Measurements from ENCODE around the gene LAMA2.

Gene LAMA2

GRCh38 chr6:129356129-129356528, 473.2 kb downstream of the LAMA2 start:
- H3K27me3 ChIP-seq (ENCODE audit: insufficient read depth, low read length): no peaks in the 10 kb centered on the region
- no peaks in the 10 kb centered on the region for H3K4me1 ChIP-seq (ENCODE audit: insufficient read depth, low read length, severe bottlenecking)
- no peaks in the 10 kb centered on the region for H4K20me1 ChIP-seq (ENCODE audit: insufficient read depth, low read length)
- H3K27ac ChIP-seq (ENCODE audit: low read depth, low read length, poor library complexity, severe bottlenecking): no peak overlapping the region
- H3K4me2 ChIP-seq (ENCODE audit: low read length): no peak overlapping the region
- H3K79me2 ChIP-seq (ENCODE audit: insufficient read depth, low read length): no peaks in the 10 kb centered on the region
- H3K4me3 ChIP-seq (ENCODE audit: low read depth, low read length, poor library complexity, severe bottlenecking): no peak overlapping the region
- TF ChIP-seq, protein P1, sequence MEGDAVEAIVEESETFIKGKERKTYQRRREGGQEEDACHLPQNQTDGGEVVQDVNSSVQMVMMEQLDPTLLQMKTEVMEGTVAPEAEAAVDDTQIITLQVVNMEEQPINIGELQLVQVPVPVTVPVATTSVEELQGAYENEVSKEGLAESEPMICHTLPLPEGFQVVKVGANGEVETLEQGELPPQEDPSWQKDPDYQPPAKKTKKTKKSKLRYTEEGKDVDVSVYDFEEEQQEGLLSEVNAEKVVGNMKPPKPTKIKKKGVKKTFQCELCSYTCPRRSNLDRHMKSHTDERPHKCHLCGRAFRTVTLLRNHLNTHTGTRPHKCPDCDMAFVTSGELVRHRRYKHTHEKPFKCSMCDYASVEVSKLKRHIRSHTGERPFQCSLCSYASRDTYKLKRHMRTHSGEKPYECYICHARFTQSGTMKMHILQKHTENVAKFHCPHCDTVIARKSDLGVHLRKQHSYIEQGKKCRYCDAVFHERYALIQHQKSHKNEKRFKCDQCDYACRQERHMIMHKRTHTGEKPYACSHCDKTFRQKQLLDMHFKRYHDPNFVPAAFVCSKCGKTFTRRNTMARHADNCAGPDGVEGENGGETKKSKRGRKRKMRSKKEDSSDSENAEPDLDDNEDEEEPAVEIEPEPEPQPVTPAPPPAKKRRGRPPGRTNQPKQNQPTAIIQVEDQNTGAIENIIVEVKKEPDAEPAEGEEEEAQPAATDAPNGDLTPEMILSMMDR (IDR thresholded peaks at IDR 0.05; ENCODE audit: low read length): no peak
- TF ChIP-seq EZH2 (IDR thresholded peaks at IDR 0.05; ENCODE audit: borderline replicate concordance, low read length): no peak
- no peaks in the 10 kb centered on the region for H3K36me3 ChIP-seq (ENCODE audit: insufficient read depth, low read length)
- H3K9ac ChIP-seq (ENCODE audit: low read length): no peak overlapping the region
- H3K9me2 ChIP-seq (ENCODE audit: low read depth, low read length): no peaks in the 10 kb centered on the region
- H3K9me3 ChIP-seq (ENCODE audit: low read length): no peaks in the 10 kb centered on the region
- H2AFZ ChIP-seq (ENCODE audit: low read length): no peak overlapping the region
- no peaks in the 10 kb centered on the region for H3F3A ChIP-seq (ENCODE audit: insufficient read depth, low read length)

DNA sequence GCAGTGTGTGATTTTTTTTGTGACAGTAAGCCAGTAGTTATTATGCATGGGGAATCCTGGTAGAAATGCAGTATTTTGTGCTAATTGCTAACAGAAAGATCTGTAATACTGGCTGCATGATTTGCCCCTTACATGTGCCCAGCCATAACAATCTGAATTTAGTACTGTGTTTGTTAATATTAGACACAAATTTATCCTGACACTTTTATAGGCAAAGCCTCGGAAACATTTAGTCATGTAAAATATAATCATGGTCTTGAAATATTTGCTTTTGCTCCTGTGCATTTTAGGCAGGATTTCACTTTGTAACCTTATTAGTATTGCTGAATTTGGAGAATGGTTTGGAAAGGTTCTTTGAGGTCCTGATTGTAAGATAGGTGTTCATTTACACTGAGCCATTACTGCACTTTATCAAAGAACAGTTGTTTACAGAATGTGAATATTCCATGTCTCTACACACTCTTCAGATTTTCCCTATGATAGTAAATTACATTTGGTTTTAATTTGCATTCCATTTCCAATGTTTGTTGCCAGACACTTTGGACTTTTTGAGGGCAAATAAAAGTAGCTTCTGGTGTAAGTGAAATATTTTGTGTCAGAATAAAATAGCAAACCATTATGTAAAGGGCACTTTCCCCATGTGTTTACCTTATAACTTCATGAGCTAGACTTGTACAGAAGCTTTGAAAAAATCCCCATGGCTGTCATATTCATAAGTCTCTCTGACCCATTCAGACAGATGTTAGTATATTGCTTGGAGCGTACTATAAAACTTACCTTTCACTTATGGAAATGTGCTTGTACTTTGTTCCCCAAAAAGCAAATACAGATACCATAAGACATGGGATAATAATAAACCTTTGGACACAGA, 477.1 kb downstream of the LAMA2 start:
- H3K27me3 ChIP-seq (ENCODE audit: insufficient read depth, low read length): no peaks in the 10 kb centered on the region
- TF ChIP-seq EZH2 (IDR thresholded peaks at IDR 0.05; ENCODE audit: borderline replicate concordance, low read length): no peak
- TF ChIP-seq, protein P1 (IDR thresholded peaks at IDR 0.05; ENCODE audit: low read length): no peak
- H3K9me2 ChIP-seq (ENCODE audit: low read depth, low read length): no peaks in the 10 kb centered on the region
- no peak overlapping the region for H3K4me3 ChIP-seq (ENCODE audit: low read depth, low read length, poor library complexity, severe bottlenecking)
- no peak overlapping the region for H3K27ac ChIP-seq (ENCODE audit: low read depth, low read length, poor library complexity, severe bottlenecking)
- H2AFZ ChIP-seq (ENCODE audit: low read length): no peak overlapping the region
- H4K20me1 ChIP-seq (ENCODE audit: insufficient read depth, low read length): no peaks in the 10 kb centered on the region
- H3K4me2 ChIP-seq (ENCODE audit: low read length): no peak overlapping the region
- no peak overlapping the region for H3K9ac ChIP-seq (ENCODE audit: low read length)
- H3F3A ChIP-seq (ENCODE audit: insufficient read depth, low read length): no peaks in the 10 kb centered on the region
- no peaks in the 10 kb centered on the region for H3K36me3 ChIP-seq (ENCODE audit: insufficient read depth, low read length)
- no peaks in the 10 kb centered on the region for H3K9me3 ChIP-seq (ENCODE audit: low read length)
- H3K4me1 ChIP-seq (ENCODE audit: insufficient read depth, low read length, severe bottlenecking): no peaks in the 10 kb centered on the region
- H3K79me2 ChIP-seq (ENCODE audit: insufficient read depth, low read length): no peaks in the 10 kb centered on the region

- H3K36me3 ChIP-seq (ENCODE audit: insufficient read depth, low read length): no peaks in the 10 kb centered on the region
- TF ChIP-seq EZH2 (IDR thresholded peaks at IDR 0.05; ENCODE audit: borderline replicate concordance, low read length): no peak
- TF ChIP-seq, protein P1 (IDR thresholded peaks at IDR 0.05; ENCODE audit: low read length): no peak
- H3K27me3 ChIP-seq (ENCODE audit: insufficient read depth, low read length): no peaks in the 10 kb centered on the region
- no peaks in the 10 kb centered on the region for H3F3A ChIP-seq (ENCODE audit: insufficient read depth, low read length)
- H3K9me3 ChIP-seq (ENCODE audit: low read length): no peaks in the 10 kb centered on the region
- H3K79me2 ChIP-seq (ENCODE audit: insufficient read depth, low read length): no peaks in the 10 kb centered on the region
- H3K4me1 ChIP-seq (ENCODE audit: insufficient read depth, low read length, severe bottlenecking): no peaks in the 10 kb centered on the region
- no peak overlapping the region for H3K4me3 ChIP-seq (ENCODE audit: low read depth, low read length, poor library complexity, severe bottlenecking)
- H4K20me1 ChIP-seq (ENCODE audit: insufficient read depth, low read length): no peaks in the 10 kb centered on the region
- H3K9ac ChIP-seq (ENCODE audit: low read length): no peak overlapping the region
- H2AFZ ChIP-seq (ENCODE audit: low read length): no peak overlapping the region
- H3K4me2 ChIP-seq (ENCODE audit: low read length): no peak overlapping the region
- no peak overlapping the region for H3K27ac ChIP-seq (ENCODE audit: low read depth, low read length, poor library complexity, severe bottlenecking)
- H3K9me2 ChIP-seq (ENCODE audit: low read depth, low read length): no peaks in the 10 kb centered on the region
Observed at GRCh38 chr6:129360682-129360955, 477.7 kb downstream of the LAMA2 start.
